Measurements from ENCODE around the gene STXBP5. TPM values are rescaled to one million over a fixed set of nuclear protein-coding genes. Genes with fewer than 3 reads are reported as not detected.

The STXBP5 gene
- total and polyA plus RNA-seq, 9 of the 15 experiments (the other 6 are each of a cell fraction or from before 2014, with no cell fraction given) = 23.3 to 172 (median 71.5) TPM

DNA sequence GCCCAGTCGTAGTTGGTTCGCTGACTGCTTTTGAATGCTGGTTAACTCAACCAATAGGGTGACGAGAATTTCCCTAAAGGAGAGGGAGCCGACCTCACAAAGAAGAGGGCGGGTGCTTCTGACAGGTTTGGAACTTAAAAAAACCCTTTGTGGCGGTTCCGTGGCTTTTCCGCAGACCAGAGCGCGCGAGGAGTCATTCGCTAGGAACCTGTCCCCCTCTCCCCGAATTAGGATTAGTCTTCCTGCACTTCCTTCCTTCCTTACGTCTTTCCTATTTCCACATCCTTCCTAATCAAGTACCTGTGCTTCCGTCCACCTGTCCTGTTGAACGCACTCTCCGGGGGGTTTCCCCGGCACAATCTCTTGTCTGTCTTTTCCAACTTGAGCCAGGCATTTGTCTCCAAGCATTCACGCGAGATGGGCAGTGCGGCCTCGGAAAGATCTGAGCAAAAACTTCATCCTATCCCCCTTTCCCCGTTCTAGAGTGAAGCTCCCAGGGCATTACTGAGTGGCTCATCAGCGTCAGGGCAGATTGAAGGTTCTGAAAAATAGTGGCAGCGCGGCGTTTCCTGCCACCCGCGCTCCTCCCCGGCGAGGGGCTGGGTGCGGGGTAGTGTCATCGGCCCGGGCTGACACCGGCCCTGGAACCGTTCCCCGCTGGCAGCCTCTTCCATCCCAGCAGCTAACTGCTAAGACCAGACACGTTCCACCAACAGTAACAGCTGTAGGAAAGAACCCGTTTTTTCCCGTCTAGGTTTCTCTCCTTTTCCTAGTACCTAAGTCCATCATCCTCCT lies 1.5 kb upstream of the STXBP5 start (continued):
- TF ChIP-seq, protein P1, sequence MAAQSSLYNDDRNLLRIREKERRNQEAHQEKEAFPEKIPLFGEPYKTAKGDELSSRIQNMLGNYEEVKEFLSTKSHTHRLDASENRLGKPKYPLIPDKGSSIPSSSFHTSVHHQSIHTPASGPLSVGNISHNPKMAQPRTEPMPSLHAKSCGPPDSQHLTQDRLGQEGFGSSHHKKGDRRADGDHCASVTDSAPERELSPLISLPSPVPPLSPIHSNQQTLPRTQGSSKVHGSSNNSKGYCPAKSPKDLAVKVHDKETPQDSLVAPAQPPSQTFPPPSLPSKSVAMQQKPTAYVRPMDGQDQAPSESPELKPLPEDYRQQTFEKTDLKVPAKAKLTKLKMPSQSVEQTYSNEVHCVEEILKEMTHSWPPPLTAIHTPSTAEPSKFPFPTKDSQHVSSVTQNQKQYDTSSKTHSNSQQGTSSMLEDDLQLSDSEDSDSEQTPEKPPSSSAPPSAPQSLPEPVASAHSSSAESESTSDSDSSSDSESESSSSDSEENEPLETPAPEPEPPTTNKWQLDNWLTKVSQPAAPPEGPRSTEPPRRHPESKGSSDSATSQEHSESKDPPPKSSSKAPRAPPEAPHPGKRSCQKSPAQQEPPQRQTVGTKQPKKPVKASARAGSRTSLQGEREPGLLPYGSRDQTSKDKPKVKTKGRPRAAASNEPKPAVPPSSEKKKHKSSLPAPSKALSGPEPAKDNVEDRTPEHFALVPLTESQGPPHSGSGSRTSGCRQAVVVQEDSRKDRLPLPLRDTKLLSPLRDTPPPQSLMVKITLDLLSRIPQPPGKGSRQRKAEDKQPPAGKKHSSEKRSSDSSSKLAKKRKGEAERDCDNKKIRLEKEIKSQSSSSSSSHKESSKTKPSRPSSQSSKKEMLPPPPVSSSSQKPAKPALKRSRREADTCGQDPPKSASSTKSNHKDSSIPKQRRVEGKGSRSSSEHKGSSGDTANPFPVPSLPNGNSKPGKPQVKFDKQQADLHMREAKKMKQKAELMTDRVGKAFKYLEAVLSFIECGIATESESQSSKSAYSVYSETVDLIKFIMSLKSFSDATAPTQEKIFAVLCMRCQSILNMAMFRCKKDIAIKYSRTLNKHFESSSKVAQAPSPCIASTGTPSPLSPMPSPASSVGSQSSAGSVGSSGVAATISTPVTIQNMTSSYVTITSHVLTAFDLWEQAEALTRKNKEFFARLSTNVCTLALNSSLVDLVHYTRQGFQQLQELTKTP (IDR thresholded peaks at IDR 0.05; ENCODE audit: low read depth in 1 of 2, partially characterized antibody in 2 of 2) = peak; percentile 85 to 97
- TF ChIP-seq CBFB (CRISPR knock-in tag; IDR thresholded peaks at IDR 0.05) = peak; percentile 74
- TF ChIP-seq SIX5 (IDR thresholded peaks at IDR 0.05; ENCODE audit: borderline replicate concordance in 1 of 2, insufficient read depth in 1 of 2, low read depth in 1 of 2, low read length in 2 of 2) = peak in 1 of 2 experiments; percentile 84; a peak in 2 of 4 replicates
- TF ChIP-seq, protein P2, sequence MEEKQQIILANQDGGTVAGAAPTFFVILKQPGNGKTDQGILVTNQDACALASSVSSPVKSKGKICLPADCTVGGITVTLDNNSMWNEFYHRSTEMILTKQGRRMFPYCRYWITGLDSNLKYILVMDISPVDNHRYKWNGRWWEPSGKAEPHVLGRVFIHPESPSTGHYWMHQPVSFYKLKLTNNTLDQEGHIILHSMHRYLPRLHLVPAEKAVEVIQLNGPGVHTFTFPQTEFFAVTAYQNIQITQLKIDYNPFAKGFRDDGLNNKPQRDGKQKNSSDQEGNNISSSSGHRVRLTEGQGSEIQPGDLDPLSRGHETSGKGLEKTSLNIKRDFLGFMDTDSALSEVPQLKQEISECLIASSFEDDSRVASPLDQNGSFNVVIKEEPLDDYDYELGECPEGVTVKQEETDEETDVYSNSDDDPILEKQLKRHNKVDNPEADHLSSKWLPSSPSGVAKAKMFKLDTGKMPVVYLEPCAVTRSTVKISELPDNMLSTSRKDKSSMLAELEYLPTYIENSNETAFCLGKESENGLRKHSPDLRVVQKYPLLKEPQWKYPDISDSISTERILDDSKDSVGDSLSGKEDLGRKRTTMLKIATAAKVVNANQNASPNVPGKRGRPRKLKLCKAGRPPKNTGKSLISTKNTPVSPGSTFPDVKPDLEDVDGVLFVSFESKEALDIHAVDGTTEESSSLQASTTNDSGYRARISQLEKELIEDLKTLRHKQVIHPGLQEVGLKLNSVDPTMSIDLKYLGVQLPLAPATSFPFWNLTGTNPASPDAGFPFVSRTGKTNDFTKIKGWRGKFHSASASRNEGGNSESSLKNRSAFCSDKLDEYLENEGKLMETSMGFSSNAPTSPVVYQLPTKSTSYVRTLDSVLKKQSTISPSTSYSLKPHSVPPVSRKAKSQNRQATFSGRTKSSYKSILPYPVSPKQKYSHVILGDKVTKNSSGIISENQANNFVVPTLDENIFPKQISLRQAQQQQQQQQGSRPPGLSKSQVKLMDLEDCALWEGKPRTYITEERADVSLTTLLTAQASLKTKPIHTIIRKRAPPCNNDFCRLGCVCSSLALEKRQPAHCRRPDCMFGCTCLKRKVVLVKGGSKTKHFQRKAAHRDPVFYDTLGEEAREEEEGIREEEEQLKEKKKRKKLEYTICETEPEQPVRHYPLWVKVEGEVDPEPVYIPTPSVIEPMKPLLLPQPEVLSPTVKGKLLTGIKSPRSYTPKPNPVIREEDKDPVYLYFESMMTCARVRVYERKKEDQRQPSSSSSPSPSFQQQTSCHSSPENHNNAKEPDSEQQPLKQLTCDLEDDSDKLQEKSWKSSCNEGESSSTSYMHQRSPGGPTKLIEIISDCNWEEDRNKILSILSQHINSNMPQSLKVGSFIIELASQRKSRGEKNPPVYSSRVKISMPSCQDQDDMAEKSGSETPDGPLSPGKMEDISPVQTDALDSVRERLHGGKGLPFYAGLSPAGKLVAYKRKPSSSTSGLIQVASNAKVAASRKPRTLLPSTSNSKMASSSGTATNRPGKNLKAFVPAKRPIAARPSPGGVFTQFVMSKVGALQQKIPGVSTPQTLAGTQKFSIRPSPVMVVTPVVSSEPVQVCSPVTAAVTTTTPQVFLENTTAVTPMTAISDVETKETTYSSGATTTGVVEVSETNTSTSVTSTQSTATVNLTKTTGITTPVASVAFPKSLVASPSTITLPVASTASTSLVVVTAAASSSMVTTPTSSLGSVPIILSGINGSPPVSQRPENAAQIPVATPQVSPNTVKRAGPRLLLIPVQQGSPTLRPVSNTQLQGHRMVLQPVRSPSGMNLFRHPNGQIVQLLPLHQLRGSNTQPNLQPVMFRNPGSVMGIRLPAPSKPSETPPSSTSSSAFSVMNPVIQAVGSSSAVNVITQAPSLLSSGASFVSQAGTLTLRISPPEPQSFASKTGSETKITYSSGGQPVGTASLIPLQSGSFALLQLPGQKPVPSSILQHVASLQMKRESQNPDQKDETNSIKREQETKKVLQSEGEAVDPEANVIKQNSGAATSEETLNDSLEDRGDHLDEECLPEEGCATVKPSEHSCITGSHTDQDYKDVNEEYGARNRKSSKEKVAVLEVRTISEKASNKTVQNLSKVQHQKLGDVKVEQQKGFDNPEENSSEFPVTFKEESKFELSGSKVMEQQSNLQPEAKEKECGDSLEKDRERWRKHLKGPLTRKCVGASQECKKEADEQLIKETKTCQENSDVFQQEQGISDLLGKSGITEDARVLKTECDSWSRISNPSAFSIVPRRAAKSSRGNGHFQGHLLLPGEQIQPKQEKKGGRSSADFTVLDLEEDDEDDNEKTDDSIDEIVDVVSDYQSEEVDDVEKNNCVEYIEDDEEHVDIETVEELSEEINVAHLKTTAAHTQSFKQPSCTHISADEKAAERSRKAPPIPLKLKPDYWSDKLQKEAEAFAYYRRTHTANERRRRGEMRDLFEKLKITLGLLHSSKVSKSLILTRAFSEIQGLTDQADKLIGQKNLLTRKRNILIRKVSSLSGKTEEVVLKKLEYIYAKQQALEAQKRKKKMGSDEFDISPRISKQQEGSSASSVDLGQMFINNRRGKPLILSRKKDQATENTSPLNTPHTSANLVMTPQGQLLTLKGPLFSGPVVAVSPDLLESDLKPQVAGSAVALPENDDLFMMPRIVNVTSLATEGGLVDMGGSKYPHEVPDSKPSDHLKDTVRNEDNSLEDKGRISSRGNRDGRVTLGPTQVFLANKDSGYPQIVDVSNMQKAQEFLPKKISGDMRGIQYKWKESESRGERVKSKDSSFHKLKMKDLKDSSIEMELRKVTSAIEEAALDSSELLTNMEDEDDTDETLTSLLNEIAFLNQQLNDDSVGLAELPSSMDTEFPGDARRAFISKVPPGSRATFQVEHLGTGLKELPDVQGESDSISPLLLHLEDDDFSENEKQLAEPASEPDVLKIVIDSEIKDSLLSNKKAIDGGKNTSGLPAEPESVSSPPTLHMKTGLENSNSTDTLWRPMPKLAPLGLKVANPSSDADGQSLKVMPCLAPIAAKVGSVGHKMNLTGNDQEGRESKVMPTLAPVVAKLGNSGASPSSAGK (IDR thresholded peaks at IDR 0.05) = no peak
- TF ChIP-seq ZNF133 (CRISPR knock-in tag; IDR thresholded peaks at IDR 0.05) = no peak
- TF ChIP-seq THRAP3 (IDR thresholded peaks at IDR 0.05; ENCODE audit: borderline replicate concordance) = peak; percentile 54
- TF ChIP-seq ZNF830 (CRISPR knock-in tag; IDR thresholded peaks at IDR 0.05) = peak; percentile 94; the same call in 1 of the 2 replicates
- peak; percentile 79 for TF ChIP-seq GABPA (tag; conservative IDR thresholded peaks at IDR 0.05; ENCODE audit: low read depth)

Data from K562 (cell line).